ENCODE results near the gene NDUFAF8. TPM values are rescaled to one million over a fixed set of nuclear protein-coding genes. Genes with fewer than 3 reads are reported as not detected.

NDUFAF8 gene
- total and polyA plus RNA-seq, 2 experiments from 2014 or later = 53.1 to 136 TPM

DNA sequence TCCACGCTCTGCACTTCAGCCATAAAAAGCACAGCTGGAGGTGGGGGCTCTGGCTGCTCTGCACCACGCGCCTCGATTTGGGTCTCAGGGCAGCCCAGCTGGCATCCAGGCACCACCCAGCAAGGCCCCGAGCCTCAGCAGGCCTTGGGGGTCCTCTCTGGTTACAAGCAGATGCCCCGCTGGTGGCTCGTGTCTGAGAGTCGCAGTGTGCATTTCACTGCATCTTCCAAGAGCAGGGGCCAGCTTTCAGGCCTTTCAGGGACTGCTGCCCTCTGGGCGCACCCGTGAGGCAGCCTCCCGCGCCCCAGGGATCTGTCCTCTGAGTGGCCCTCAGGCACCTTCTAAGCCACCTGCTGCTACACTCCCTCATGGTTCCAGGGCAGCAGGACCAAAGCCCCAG is 25.5 kb downstream of the NDUFAF8 start:
- TF ChIP-seq EZH2 (IDR thresholded peaks at IDR 0.05; ENCODE audit: insufficient read depth, poor library complexity, severe bottlenecking) = no peak
- no peak for TF ChIP-seq EZH2phosphoT487 (IDR thresholded peaks at IDR 0.05; ENCODE audit: insufficient read depth, low read depth)
- Histone ChIP-seq H3K27me3 (replicated peaks; ENCODE audit: insufficient read depth) (no peaks in the 10 kb centered on the region), H3K4me3 (no peak overlapping the region), H3K4me2 (ENCODE audit: unreplicated experiment) (no peak overlapping the region), H3F3A (ENCODE audit: insufficient read depth) (no peaks in the 10 kb centered on the region), H3K9ac (no peak overlapping the region), H3K79me2 (ENCODE audit: insufficient read depth) (no peaks in the 10 kb centered on the region), H3K36me3 (ENCODE audit: low read depth) (no peaks in the 10 kb centered on the region; the same call in 1 of the 2 replicates), H4K20me1 (ENCODE audit: insufficient read depth) (no peaks in the 10 kb centered on the region), H3K27ac (no peak overlapping the region), H3K9me2 (ENCODE audit: insufficient read depth) (no peaks in the 10 kb centered on the region), H2AFZ (no peak overlapping the region), H3K4me1 (ENCODE audit: insufficient read depth) (no peaks in the 10 kb centered on the region), H3K9me3 (ENCODE audit: low read depth) (no peaks in the 10 kb centered on the region)
- DNase-seq = no peak
- in situ Hi-C loops (cut with MboI) = loop anchor here (10.0 kb wide), 1 partner anchor 210 kb away; no protein-coding TSS in a partner anchor
- whole genome bisulfite sequencing, 2 experiments (ENCODE audit: low coverage in 1 of 2, low lambda C conversion rate in 2 of 2, missing lambda C conversion rate in 2 of 2) = 85 to 86% methylated on average over 12 of the region's 12 CpGs

DNA sequence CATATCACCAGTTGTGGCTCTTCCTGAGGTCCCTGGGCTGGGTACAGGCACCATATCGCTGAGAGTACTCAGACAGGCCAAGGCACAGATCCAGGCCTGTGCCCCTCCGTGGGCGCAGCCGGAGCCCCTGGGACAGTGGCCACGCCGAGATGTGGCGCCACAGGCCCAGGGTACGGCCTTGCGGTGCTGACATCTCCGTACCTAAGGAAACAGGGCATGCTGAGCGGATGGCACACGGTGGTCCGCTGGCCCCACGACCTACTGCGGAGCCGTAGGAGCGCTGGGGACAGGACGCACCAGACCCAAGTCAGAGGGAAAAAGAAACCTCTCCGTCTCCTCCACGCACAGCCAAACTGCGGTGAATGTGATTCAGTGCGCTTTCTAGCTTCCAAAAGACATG is 26.5 kb downstream of the NDUFAF8 start:
- no peaks in the 10 kb centered on the region for H3K79me2 ChIP-seq (ENCODE audit: insufficient read depth)
- no peaks in the 10 kb centered on the region for H3K4me1 ChIP-seq (ENCODE audit: insufficient read depth)
- H3K27me3 ChIP-seq (replicated peaks; ENCODE audit: insufficient read depth) = no peaks in the 10 kb centered on the region
- no peak overlapping the region for H3K4me3 ChIP-seq
- no peaks in the 10 kb centered on the region; the same call in 1 of the 2 replicates for H3K36me3 ChIP-seq (ENCODE audit: low read depth)
- H3K9me2 ChIP-seq (ENCODE audit: insufficient read depth) = no peaks in the 10 kb centered on the region
- H3K4me2 ChIP-seq (ENCODE audit: unreplicated experiment) = no peak overlapping the region
- H3K9ac ChIP-seq = no peak overlapping the region
- no peak for TF ChIP-seq EZH2phosphoT487 (IDR thresholded peaks at IDR 0.05; ENCODE audit: insufficient read depth, low read depth)
- no peak for TF ChIP-seq EZH2 (IDR thresholded peaks at IDR 0.05; ENCODE audit: insufficient read depth, poor library complexity, severe bottlenecking)
- no peak for DNase-seq
- H2AFZ ChIP-seq = no peak overlapping the region
- H3K27ac ChIP-seq = no peak overlapping the region
- no peaks in the 10 kb centered on the region for H4K20me1 ChIP-seq (ENCODE audit: insufficient read depth)
- WGBS, 2 experiments (ENCODE audit: low coverage in 1 of 2, low lambda C conversion rate in 2 of 2, missing lambda C conversion rate in 2 of 2) = 95 to 96% methylated on average over 22 of the region's 22 CpGs
- no peaks in the 10 kb centered on the region for H3F3A ChIP-seq (ENCODE audit: insufficient read depth)
- in situ Hi-C loops (cut with MboI) = loop anchor here (10.0 kb wide), 1 partner anchor 209 kb away; no protein-coding TSS in a partner anchor
- no peaks in the 10 kb centered on the region for H3K9me3 ChIP-seq (ENCODE audit: low read depth)

GRCh38 chr17:81267390-81268067 is 28.4 kb downstream of the NDUFAF8 start:
- H3K4me3 ChIP-seq = no peak overlapping the region
- no peaks in the 10 kb centered on the region for H3K27me3 ChIP-seq (replicated peaks; ENCODE audit: insufficient read depth)
- no peaks in the 10 kb centered on the region for H3K4me1 ChIP-seq (ENCODE audit: insufficient read depth)
- H3K9me2 ChIP-seq (ENCODE audit: insufficient read depth) = no peaks in the 10 kb centered on the region
- no peaks in the 10 kb centered on the region for H3K9me3 ChIP-seq (ENCODE audit: low read depth)
- no peak overlapping the region for H2AFZ ChIP-seq
- in situ Hi-C loops (cut with MboI) = loop anchor here (10.0 kb wide), 1 partner anchor 207 kb away; no protein-coding TSS in a partner anchor
- no peaks in the 10 kb centered on the region for H3K79me2 ChIP-seq (ENCODE audit: insufficient read depth)
- DNase-seq = no peak
- no peaks in the 10 kb centered on the region for H3F3A ChIP-seq (ENCODE audit: insufficient read depth)
- WGBS, 2 experiments (ENCODE audit: low coverage in 1 of 2, low lambda C conversion rate in 2 of 2, missing lambda C conversion rate in 2 of 2) = 76 to 81% methylated on average over 6 of the region's 6 CpGs
- no peaks in the 10 kb centered on the region for H4K20me1 ChIP-seq (ENCODE audit: insufficient read depth)
- H3K27ac ChIP-seq = no peak overlapping the region
- H3K9ac ChIP-seq = no peak overlapping the region
- H3K36me3 ChIP-seq (ENCODE audit: low read depth) = no peaks in the 10 kb centered on the region; the same call in 1 of the 2 replicates
- H3K4me2 ChIP-seq (ENCODE audit: unreplicated experiment) = no peak overlapping the region
- TF ChIP-seq EZH2phosphoT487 (IDR thresholded peaks at IDR 0.05; ENCODE audit: insufficient read depth, low read depth) (no peak), EZH2 (IDR thresholded peaks at IDR 0.05; ENCODE audit: insufficient read depth, poor library complexity, severe bottlenecking) (no peak)

DNA sequence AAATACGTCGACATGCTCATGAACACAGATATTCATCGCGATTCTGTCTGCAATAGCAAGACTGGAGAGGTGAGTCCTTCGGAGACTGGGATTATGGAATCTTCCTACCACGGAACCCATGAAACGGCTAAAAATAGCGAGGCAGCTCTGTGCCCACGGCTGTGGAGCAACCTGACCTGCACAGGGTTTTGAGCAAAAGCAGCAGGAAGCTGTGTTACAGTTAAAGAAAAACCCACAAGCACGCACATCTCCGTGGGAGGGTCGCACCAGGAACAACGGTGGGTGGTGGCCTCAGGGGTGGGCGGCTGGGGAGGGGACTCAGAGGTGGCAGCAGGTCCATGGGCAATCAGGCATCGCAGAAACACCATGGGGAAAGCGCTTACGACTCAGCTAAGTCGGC is 31.2 kb downstream of the NDUFAF8 start:
- H3K9me2 ChIP-seq (ENCODE audit: insufficient read depth) = no peaks in the 10 kb centered on the region
- no peaks in the 10 kb centered on the region for H3K9me3 ChIP-seq (ENCODE audit: low read depth)
- H3K27me3 ChIP-seq (replicated peaks; ENCODE audit: insufficient read depth) = no peaks in the 10 kb centered on the region
- DNase-seq = no peak
- TF ChIP-seq EZH2 (IDR thresholded peaks at IDR 0.05; ENCODE audit: insufficient read depth, poor library complexity, severe bottlenecking) (no peak), EZH2phosphoT487 (IDR thresholded peaks at IDR 0.05; ENCODE audit: insufficient read depth, low read depth) (no peak)
- no peak overlapping the region for H3K4me2 ChIP-seq (ENCODE audit: unreplicated experiment)
- in situ Hi-C loops (cut with MboI) = no loop called here
- WGBS, 2 experiments (ENCODE audit: low coverage in 1 of 2, low lambda C conversion rate in 2 of 2, missing lambda C conversion rate in 2 of 2) = 96 to 98% methylated on average over 16 to 18 of the region's 18 CpGs
- peaks cover 6% of the 10 kb centered on the region; the same call in 1 of the 2 replicates for H3K36me3 ChIP-seq (ENCODE audit: low read depth)
- H3K27ac ChIP-seq = no peak overlapping the region
- H2AFZ ChIP-seq = no peak overlapping the region
- H3K79me2 ChIP-seq (ENCODE audit: insufficient read depth) = no peaks in the 10 kb centered on the region
- no peaks in the 10 kb centered on the region for H4K20me1 ChIP-seq (ENCODE audit: insufficient read depth)
- H3F3A ChIP-seq (ENCODE audit: insufficient read depth) = no peaks in the 10 kb centered on the region
- H3K9ac ChIP-seq = no peak overlapping the region
- H3K4me3 ChIP-seq = no peak overlapping the region
- H3K4me1 ChIP-seq (ENCODE audit: insufficient read depth) = no peaks in the 10 kb centered on the region
